Measurements from ENCODE around the gene KLF11.

Gene KLF11

DNA sequence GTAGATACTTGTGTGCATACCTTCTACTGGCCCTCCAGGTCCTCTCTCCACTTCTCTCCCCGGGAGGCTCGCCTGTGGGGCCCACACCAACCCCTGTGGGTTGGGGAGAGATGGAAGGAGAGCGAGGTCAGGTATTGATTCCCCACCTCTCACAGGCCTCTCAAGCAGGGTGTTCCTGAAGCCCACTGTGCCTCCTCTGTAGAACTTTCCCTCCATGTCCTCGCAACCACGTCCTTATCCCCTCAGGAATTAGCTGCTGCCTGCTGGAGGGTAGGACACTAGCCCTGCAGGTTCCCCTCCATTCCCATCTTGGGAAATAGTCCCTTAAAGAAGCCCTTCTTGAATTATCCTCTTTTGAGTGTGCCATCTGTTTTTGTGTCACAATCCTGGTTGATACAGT is 38.9 kb upstream of the KLF11 start:
- in situ Hi-C loops (cut with MboI; ENCODE audit: low sequenced_read_pairs, unreplicated experiment) = no loop called here
- DNase-seq (ENCODE audit: low spot score) = no peak
- TF ChIP-seq, protein P1, sequence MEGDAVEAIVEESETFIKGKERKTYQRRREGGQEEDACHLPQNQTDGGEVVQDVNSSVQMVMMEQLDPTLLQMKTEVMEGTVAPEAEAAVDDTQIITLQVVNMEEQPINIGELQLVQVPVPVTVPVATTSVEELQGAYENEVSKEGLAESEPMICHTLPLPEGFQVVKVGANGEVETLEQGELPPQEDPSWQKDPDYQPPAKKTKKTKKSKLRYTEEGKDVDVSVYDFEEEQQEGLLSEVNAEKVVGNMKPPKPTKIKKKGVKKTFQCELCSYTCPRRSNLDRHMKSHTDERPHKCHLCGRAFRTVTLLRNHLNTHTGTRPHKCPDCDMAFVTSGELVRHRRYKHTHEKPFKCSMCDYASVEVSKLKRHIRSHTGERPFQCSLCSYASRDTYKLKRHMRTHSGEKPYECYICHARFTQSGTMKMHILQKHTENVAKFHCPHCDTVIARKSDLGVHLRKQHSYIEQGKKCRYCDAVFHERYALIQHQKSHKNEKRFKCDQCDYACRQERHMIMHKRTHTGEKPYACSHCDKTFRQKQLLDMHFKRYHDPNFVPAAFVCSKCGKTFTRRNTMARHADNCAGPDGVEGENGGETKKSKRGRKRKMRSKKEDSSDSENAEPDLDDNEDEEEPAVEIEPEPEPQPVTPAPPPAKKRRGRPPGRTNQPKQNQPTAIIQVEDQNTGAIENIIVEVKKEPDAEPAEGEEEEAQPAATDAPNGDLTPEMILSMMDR (IDR thresholded peaks at IDR 0.05; ENCODE audit: borderline replicate concordance, control extremely low read depth, extremely low read depth, insufficient read depth, missing control alignments) = no peak

DNA sequence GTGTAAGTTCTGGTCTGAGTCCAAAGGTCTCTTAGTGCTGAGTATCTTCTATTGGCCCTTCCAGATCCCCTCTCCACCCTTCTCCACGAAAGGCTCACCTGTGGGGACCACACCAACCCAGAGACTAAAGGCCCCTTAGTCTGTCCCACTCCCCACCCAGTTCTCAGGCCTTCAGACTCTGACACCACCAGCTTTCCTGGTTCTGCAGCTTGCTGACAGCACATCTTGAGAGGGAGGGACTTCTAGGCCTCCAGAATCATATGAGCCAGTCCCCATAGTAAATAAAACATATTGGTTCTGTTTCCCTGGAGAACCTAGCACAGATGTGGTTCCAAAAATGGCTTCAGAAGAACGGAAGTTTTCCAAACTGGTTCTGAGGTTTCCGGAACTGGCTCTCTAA is 38.5 kb upstream of the KLF11 start:
- TF ChIP-seq, protein P1 (IDR thresholded peaks at IDR 0.05; ENCODE audit: borderline replicate concordance, control extremely low read depth, extremely low read depth, insufficient read depth, missing control alignments) = no peak
- no peak for DNase-seq (ENCODE audit: low spot score)
- in situ Hi-C loops (cut with MboI; ENCODE audit: low sequenced_read_pairs, unreplicated experiment) = no loop called here

DNA sequence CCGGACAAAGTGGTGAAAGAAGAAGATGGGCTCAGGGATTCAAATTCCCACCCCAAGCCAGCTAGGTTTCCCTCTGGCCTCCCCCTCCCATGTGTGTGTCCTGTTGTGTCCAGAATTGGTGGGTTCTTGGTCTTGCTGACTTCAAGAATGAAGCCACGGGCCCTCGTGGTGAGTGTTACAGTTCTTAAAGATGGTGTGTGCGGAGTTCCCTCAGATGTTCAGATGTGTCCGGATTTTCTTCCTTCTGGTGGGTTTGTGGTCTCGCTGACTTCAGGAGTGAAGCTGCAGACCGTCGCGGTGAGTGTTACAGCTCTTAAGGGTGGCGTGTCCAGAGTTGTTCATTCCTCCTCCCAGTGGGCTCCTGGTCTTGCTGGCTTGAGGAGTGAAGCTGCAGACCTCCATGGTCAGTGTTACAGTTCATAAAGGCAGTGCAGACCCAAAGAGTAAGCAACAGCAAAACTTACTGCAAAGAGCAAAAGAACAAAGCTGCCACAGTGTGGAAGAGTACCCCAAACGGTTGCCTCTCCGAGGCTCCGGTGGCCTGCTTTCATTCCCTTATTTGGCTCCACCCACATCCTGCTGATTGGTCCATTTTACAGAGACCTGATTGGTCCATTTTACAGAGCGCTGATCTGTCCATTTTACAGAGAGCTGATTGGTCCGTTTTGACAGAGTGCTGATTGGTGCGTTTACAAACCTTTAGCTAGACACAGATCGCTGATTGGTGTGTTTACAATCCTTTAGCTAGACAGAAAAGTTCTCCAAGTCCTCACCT is 37.7 kb upstream of the KLF11 start:
- DNase-seq (ENCODE audit: low spot score) = no peak
- TF ChIP-seq, protein P1 (IDR thresholded peaks at IDR 0.05; ENCODE audit: borderline replicate concordance, control extremely low read depth, extremely low read depth, insufficient read depth, missing control alignments) = no peak
- in situ Hi-C loops (cut with MboI; ENCODE audit: low sequenced_read_pairs, unreplicated experiment) = no loop called here

DNA sequence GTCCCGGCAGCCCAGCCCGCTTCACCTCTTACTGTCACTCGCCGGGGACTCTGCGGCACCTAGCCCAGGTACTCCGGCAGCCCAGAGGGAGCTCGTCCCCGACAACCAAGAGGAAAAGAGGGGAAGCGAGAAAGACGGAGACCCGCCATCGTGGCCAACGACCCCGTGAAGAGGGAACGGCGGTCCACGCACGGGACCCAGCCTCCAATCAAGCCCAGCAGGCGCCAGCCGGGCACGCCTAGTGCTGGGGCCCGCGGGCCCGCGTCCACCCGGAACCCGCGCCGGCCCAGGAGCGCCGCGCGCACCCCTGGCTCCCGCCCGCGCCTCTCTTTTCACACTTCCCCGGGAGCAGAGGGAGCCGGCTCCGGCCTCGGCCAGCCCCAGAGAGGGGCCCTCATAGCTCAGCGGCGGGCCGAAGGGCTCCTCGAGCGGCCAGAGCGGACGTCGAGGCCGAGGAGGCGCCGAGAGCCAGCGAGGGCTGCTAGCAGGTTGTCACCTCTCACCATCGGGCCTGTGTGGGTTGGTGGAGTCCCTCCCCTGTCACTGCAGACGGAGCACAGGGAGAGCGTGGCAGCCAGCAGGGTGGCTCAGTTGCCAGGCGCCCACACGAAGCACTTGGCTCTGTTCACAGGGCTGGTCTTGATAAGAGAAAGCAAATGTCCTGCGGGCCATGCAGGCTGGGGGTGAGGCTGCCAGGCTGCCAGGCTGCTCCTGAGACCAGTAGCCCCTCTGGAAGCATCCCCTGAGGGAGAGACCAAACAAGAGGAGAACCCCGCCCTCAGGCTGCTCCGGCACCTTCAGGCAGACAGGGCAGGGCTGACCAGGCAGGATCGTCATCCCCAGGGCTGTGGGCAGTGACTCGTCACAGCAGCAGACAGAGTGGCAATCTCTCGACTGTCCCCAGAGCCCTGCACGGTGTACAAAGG is 36.9 kb upstream of the KLF11 start:
- TF ChIP-seq, protein P1 (IDR thresholded peaks at IDR 0.05; ENCODE audit: borderline replicate concordance, control extremely low read depth, extremely low read depth, insufficient read depth, missing control alignments) = no peak
- no peak for DNase-seq (ENCODE audit: low spot score)
- in situ Hi-C loops (cut with MboI; ENCODE audit: low sequenced_read_pairs, unreplicated experiment) = no loop called here

DNA sequence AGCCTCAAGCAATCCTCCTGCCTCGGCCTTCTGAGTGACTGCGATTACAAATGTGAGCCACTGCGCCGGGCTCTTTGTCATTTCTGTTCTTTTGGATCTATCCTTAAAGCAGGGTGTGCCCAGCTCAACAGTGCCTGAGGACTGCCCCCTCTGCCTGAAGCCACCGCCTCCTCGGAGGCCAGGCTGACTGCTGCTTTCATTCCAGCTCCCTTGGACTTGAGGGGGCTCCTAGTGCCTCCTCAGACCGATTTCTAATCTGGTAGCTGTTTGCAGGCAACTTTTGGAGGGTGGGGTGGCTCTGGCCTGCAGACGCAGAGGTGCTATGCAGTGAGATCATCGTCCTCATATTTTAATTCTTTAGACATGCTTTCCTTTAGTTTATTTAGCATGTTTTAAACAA is 35.9 kb upstream of the KLF11 start:
- TF ChIP-seq, protein P1 (IDR thresholded peaks at IDR 0.05; ENCODE audit: borderline replicate concordance, control extremely low read depth, extremely low read depth, insufficient read depth, missing control alignments) = no peak
- in situ Hi-C loops (cut with MboI; ENCODE audit: low sequenced_read_pairs, unreplicated experiment) = no loop called here
- DNase-seq (ENCODE audit: low spot score) = no peak

DNA sequence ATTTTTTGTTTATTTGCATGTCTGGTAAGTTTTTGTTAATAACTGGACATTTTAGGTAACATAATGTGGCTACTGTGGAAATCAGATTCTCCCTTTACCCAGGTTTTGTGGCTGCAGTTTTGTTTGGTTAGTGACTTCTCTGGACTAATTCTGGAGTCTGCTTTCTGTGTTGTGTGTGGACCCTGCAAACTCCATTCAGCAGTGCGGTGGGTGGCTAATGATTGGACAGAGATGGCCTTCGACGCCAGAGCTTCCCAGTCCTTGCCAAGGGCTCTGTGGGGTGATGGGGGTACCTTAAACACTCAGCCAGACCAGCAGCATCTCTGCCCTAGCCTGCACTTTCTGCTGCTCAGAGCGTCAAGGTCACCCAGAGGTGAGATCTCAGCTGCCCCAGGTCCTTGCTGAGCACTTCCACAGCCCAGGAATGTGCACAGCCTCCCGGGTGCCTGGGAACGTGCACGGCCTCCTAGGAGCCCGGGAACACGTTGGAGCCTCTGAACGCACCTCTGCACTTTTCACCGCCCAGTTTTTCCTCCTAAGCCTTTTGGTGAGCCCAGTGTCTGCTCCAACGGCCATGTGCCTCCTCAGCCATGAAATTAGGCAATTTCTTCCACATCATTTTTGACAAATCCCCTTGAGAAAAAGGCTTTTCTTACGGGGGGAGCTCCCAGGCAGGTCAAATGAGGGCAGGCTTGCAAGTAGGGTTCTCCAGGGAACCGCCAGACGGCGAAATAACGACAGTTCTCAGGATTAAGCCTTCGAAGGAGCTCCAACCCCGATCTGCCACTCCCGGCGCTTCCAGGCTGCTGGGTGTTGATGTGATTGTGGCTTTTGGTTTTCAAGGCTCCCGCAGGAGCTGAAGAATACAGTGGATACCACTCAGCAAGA is 35.2 kb upstream of the KLF11 start:
- DNase-seq (ENCODE audit: low spot score) = no peak
- in situ Hi-C loops (cut with MboI; ENCODE audit: low sequenced_read_pairs, unreplicated experiment) = no loop called here
- TF ChIP-seq, protein P1 (IDR thresholded peaks at IDR 0.05; ENCODE audit: borderline replicate concordance, control extremely low read depth, extremely low read depth, insufficient read depth, missing control alignments) = no peak

All from GM13976 (cell line).